GM18526 (cell line): ENCODE data around the gene NRBP1.

Source experiments
- POLR2A ChIP-seq: IDR thresholded peaks from 3 replicates; pipeline ENCODE4 v1.6.1; 2011; ENCODE audit not compliant: insufficient read length; ENCODE audit errors: extremely low read depth

NRBP1 gene

DNA sequence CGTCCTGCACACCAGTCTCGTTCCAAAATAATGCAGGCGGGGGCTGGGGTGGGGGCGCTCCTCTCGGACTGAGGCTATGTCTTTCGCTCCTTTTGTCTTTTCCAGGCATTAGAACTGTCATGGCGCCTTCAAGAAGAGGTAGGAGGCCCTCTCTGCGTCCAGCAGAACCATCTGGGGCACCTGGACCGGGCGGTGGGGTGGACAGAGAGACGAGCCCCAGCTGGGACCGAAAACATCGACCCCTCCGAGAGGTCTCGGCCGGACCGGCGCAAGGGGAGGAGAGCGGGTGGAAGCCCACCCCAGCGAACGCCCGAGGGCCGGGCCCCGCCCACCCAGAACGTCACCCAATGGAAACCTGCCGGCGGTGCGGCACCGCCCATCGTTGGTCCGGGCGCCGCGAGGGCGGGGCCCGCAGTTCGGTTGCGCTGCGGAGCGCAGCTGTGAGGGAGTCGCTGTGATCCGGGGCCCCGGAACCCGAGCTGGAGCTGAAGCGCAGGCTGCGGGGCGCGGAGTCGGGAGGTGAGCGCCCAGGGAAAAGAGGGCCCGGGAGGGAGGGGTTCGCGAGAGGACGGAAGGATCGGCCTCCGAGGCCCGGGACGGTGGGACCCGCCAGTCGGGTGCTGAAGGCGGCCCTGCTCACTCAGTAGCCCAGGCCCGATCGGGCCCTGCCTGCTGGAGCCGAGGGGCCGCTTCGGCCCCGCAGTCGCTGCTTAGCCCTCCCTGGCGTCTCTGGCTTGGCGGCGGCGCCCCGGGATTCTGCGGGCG is at the start of gene NRBP1:
TSS of gene NRBP1 (plus strand) at position 419 of the 765 bp plus-strand sequence. CDS start 4,643 bp downstream, outside the sequence.
- peak; percentile 88 for TF ChIP-seq POLR2A

DNA sequence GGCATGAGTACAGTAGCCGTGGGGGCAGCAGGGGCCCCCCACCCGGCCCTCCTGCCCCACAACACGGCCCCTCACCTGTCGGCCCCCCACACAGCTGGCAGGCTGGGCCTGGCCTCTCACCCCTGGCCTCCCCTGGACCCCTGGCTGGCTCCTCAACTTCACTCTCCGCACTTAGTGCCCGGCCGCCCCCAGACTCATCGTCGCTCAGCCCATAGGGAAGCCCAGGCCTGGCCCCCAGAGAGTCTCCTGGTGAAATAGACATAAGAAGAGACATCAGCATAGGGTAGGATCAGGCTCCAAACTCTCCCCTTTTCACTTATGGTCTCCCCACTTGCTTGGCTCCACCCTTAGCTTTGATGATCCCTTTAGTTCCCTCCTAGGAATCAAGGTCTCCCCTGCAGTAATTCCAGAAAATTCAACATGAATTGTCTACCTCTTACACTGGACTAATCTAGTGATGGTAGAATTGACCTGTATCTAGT is 49.6 kb upstream of the NRBP1 start:
- TF ChIP-seq POLR2A, result no peak

DNA sequence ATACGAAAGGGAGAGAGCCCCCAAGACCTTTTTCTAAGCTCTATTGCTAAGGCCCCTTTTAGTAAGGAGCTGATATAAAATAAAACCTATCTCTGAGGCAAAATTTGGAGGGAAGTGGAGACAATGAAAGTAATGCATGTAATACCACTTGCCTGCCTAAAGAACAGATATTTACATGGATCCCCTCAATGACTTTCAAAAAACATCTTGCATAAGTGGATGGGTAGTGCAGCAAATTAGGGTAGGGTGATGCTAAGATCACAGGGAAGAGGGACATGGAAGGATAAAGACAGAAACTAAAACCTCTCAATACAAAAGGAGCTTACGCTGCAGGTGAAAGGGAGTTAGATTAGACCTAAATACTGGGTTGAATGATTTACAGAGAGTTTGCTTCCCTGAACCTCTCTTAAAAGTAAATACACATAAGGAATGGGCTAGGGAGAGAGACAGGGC is 49.0 kb upstream of the NRBP1 start:
- no peak for TF ChIP-seq POLR2A

DNA sequence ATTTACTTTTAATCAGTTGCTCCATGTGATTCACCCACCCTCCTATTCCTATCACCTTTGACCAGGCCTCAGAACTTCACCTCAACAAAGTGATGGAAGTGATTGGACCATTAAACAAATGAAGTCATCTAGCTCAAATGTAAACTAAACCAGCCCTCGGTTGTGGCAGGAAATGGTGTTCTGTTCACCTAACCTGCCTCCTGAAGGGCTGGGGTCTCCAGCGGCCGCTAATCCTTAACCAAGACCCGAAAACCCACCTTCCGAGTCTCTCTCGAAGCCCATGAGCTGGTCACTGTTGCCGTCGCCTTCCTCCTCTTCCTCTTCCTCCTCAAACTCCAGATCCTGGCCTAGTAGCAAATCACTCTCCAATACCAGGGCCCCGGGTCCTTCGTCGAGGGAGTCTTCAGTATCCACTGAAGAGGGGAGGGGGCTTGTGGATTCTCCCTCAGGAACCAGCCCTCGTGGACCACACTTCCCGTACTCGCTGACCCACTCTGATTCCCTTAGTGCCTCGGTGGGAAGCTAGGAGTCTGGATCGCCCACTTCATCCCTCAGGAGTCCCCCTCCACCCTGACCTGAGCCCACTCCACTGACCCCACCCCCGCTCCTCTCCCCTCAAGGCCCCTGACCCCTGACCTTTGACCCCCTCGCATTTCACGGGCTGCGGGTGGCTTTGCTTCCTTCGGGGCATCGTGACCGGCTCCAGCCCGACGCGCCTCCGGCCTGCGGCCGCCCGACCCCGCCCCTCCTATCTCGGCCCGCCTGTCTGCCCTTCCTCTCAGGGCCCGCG is 48.4 kb upstream of the NRBP1 start:
- TF ChIP-seq POLR2A, result no peak

DNA sequence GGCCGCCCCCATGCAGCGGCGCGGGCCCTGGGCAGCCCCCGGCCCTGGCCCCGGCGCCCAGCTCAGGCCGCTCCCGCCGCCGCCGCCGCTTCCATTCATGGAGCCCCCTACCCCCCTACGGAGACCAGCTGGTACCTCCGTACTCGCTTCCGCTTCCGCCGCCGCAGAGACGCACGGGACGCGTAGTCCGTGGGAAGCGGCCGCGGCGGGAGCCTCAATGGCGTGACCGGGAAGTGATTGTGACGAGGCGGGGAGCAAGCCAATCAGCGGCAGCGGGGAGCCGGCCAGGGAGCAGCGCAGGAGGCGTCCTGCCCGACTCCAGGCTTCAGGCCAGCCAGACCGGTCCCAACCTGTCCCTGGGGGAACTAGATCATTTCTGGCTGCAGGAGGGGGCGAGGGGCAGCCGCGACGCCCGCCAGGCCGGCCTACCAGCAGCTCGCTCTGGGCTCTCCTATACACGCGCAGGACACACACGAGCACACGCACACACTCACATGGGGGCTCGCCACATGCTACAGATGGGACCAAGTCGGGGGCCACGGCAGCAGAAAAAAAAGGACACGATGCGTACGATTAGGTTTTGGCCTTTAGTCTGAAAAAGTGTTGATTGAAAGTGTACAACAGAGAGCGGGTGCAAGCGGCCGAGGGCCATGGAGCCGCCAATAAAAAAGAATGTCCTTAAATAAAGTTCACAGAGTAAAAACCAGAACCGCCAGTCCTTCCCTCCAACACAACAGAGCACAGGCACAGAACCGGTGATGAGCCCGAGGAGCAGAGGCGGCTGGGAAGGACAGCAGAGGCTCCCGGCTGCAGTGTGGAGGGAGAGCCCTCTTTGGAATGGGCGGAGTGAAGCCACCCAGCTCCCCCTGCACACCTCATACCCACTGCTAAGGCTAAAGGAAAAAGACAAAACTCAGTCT is 47.5 kb upstream of the NRBP1 start, which contains the start of gene ZNF513:
TSS of gene ZNF513 (minus strand) at position 109 of the 920 bp plus-strand sequence. CDS start 208 bp downstream, outside the sequence.
- TF ChIP-seq POLR2A, result peak; percentile 60

DNA sequence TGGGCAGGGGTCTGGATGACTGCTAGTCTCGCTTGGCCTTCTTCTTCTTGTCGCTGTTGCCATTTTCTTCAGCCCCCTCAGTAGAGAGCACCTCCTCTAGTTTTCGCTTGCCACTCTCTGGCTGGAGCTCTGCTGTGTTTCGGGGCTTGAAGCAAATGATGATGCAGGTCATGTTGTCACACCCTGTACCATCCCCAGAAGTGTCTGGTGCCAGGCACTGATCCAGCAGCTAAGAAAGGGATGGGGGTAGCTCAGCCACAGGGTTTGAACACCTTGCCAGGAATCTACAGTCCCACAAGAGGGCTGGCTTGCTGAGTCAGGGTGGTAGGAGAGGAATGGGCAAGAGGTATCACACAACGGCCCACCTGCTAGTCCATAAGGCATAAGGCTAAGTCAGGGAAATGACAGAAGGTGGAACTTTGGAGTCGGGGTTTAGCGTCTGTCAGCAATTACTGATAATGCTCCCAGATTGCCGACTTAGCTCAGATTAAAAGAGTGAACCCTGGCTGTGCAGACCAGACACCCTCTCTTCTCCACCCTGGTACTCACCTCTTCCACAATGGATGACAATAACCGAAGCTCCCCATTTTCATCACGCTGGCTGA is 46.8 kb upstream of the NRBP1 start:
- no peak for TF ChIP-seq POLR2A

DNA sequence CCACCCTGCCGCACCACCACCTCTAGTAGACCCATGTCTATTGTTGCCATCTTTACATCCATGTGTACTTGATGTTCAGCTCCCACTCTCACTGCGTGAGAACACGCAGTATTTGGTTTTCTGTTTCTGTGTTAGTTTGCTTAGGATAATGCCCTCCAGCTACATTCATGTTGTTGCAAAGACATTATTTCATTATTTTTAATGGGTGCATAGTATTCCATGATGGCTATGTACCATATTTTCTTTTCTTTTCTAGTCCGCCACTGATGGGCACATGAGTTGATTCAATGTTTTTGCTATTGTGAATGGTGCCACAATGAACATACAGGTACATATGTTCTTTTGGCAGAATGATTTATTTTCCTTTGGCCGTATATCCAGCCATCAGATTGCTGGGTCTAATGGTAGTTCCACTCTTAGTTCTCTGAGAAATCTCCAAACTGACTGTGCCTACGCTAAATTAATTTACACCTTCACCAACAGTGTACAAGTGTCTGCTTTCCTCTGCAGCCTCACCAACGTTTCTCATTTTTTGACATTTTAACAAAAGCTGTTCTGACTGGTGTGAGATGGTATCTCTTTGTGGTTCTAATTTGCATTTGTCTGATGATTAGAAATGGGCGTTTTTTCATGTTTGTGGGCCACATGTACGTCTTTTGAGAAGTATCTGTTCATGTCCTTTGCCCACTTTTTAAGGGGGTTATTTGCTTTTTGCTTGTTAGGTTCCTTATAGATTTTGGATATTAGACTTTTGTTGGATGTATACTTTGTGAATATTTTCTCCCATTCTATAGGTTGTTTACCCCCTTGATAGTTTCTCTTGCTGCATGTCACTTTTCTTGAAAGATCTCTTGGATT is 37.4 kb upstream of the NRBP1 start:
- TF ChIP-seq POLR2A, result no peak

DNA sequence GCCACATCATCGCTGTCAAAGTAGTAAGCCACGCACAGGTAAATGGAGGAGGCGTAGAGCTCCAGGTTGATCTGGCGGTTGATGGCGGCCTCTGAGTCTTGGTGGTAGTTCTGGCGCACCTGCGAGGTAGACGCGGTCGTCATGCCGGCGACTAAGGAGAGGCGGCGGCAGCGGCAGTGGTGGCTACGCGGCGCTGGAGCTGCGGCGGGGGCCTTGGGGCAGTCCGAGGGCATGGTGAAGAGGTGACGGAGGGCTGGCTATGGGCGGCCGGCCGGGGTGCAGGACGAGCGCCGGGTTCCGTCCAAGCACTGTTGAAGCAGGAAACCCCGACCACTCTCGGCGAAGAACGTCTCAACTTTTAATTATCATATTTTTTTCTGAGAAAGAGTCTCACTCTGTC is 35.2 kb upstream of the NRBP1 start:
- TF ChIP-seq POLR2A, result no peak

DNA sequence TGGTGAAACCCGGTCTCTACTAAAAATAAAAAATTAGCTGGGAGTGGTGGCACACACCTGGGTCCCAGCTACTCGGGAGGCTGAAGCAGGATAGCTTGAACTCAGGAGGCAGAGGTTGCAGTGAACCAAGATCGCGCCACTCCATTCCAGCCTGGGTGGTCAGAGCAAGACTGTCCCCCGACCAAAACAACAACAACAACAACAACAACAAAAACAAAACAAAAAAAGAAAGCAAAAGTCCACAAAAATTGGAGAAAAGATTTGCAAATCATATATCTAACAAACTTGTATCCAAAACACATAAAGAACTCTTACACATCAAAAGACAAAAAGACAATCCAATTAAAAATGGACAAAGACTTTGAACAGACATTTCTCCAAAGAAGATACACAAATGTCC is 29.5 kb upstream of the NRBP1 start:
- TF ChIP-seq POLR2A, result no peak

DNA sequence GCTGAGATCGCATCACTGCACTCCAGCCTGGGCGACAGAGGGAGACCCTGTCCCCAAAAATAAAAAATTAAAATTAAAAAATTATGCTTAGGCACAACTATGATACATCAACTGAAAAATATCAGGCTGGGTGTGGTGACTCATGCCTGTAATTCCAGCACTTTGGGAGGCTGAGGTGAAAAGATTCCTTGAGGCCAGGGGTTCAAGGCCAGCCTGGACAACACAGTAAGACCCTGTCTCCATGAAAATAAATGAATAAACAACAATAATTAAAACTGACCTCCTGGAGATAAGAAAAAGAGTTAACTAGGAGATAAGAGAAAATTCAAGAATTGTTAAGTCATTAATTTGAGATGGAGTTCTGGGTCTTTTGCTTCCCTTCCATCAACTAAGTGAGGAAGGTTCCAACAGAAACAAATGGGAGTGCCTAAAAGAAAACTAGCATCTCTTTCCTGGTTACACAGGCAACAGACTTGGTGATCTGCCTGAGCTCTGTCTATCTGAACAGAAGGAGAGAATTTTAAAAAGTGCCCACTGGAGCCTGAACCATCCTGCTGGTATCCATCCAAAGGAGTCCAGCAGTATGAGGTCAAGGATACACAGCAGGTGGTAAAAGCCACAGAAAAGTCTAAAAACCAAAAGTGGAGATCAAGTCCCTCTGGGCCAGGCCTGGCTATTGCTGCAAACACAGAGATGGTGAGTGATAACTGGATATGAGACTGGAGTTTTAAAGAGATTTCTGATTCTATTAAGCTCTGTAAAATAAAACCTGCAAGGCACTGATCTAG is 27.9 kb upstream of the NRBP1 start:
- no peak for TF ChIP-seq POLR2A

DNA sequence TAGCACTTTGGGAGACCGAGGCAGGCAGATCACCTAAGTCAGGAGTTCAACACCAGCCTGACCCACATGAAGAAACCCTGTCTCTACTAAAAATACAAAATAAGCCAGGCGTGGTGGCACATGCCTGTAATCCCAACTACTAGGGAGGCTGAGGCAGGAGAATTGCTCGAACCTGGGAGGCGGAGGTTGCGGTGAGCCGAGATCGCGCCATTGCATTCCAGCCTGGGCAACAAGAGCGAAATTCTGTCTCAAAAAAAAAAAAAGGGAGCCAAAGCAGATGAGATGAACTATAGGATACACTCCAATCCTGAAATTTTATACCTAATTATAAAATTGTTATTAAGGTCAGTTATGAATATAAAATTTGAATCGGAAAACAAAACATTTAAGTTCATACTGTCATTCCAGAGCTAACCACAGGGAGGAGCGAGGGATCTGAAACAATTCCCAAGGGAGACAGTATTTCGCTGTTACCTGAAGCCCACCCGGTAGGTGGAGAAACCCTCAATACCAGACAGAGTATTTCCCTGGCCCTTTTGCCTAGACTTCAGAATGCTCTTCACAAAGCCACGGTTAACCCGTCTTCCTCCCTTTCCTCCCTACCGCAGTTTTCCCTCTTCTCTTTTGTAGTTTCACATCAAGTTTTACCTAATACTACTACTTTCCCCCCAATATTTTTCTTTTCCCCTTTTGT is 20.5 kb upstream of the NRBP1 start:
- TF ChIP-seq POLR2A, result no peak

DNA sequence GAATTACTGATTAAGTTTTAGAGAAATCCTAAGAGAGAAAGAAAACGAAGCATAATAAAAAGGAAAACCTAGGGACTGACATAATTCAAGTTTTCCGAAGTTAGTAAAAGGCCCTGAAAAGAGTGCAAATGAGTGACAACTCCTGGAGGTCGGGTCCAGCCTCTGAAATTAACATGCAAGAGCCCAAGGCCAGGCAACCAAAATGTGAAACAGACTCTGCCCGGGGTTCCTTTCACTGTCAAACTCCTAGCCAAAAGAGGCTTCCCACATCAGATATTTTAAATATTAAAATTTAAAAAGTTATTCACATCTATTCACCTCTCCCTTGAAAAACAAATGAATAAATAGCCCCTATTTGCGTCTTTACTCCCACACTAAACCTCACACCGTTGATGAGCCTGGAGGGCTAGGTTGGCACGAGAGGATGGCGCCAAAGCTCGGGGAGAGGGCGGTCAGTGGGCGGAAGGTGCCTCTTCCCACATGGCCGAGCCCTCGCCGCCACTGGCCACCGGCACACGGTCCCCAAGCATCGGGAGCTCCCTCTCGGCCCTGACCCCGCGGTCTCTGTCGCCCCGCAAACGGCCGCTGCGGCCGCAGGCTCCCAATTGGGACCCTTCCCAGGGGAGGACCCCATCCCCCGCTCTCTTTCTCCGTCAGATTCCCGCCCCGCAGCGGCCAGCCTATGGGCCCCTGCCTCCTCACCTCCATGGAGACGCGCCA is 19.7 kb upstream of the NRBP1 start:
- TF ChIP-seq POLR2A, result no peak
